Mucosa of descending colon (tissue), 3 donors: Measurements from ENCODE around the gene RBP4. TPM values are rescaled to one million over a fixed set of nuclear protein-coding genes. Genes with fewer than 3 reads are reported as not detected.

Source experiments
- ATAC-seq: fragments of 200-7000 bp; cut with Tn5 transposase; one replicate; pipeline ENCODE4 v1.9.1; 2020; ENCODE audit warnings: mild to moderate bottlenecking, moderate library complexity
- DNase-seq, 3 donors: peaks; one replicate each; pipeline ENCODE4 v3.0.0-alpha.2; 2020
- H3K36me3 ChIP-seq: fragments of 200-600 bp; one replicate; pipeline ENCODE4 v1.8.0; 2021; ENCODE audit warnings: low read depth, mild to moderate bottlenecking
- H3K4me1 ChIP-seq: fragments of 200-600 bp; one replicate; pipeline ENCODE4 v1.8.0; 2021; ENCODE audit warnings: low read depth, mild to moderate bottlenecking
- H3K4me3 ChIP-seq: fragments of 200-600 bp; one replicate; pipeline ENCODE4 v1.8.0; 2021; ENCODE audit warnings: mild to moderate bottlenecking
- H3K9me3 ChIP-seq: fragments of 200-600 bp; one replicate; pipeline ENCODE4 v1.8.0; 2021; ENCODE audit warnings: mild to moderate bottlenecking
- CTCF ChIP-seq: fragments of 200-600 bp; IDR thresholded peaks from one replicate; pipeline ENCODE4 v1.8.0; 2022; ENCODE audit warnings: antibody characterized with exemption, mild to moderate bottlenecking
- intact Hi-C, 2 donors: fragments of 100-400 bp; cut with DNase I in 1 of 2; cut with micrococcal nuclease in 1 of 2; formaldehyde crosslinking; loops; one replicate each; pipeline versions ENCODE4 v1.11.0 to v1.11.1; 2022; cut with DNase I, micrococcal nuclease
- total RNA-seq, 3 donors: library from RNA; stranded (reverse); fragmentation: NEBNext Ultra II Directional in 2 of 3; extraction: Animal tissue kit (Norgen Biotek cat#: 25700) in 2 of 3; gene quantifications; one replicate each; pipeline versions ENCODE4 v1.2.1 to v1.2.4, GENCODE V29; 2021 to 2023
- donor health status: DM: no; HTN: no; CAD: no; lungs with moderate emphysema.
- donor health status: DM: no; HTN: no; CAD: no.
- donor health status: DM: no; HTN: yes; CAD: no.

RBP4 gene
- total RNA-seq, 3 donors from 2014 or later, result 5.2 to 7.0 (median 6.6) TPM

DNA sequence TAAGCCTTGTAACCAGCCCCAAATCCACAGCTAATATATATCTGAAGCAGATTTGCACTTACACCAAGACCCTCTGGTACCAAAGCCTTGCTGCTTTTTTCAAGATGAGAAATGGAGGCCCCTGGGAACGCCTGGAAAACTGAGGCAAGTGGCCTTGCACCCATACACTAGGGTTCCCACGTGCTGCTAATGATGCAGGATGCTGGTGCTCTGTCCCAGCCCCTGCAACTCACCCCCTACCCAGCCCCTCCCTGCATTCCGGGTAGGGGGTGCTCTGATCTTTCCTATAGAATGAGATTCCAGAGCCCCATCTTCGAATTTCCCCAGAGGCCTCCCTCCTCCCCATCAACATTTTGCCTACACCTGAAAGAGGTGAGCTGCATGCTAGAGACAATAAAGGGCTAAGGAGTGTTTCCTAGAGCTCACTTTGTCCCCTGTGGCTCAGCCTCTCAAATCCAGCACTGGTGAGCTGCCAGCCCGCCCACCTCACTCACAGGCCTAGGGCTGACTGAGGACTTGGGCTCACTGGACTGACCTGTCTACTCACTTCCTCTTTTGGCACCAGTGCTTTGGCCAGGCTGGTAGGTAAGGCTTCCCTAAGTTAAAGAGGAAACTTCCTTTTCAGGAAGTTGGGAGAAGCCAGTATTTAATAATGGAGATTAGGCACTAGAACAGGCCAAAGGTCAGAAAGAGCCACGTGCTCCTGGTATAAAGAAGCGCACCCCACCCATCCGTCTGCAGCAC, 9.8 kb downstream of the RBP4 start:
- no peaks in the 10 kb centered on the region for H3K9me3 ChIP-seq
- DNase-seq (peak; percentile 61 to 81 (median 67)), ATAC-seq (peak; percentile 94)
- no peak overlapping the region for H3K4me3 ChIP-seq
- no peak for TF ChIP-seq CTCF
- peaks cover 12% of the 10 kb centered on the region for H3K4me1 ChIP-seq
- H3K36me3 ChIP-seq, result no peaks in the 10 kb centered on the region
- intact Hi-C loops, result no loop called here

- TF ChIP-seq CTCF, result no peak
- Histone ChIP-seq H3K4me3 (no peak overlapping the region), H3K36me3 (no peaks in the 10 kb centered on the region), H3K4me1 (peaks cover 12% of the 10 kb centered on the region), H3K9me3 (no peaks in the 10 kb centered on the region)
- intact Hi-C loops, result no loop called here
- no peak for DNase-seq
- no peak for ATAC-seq
Measured at GRCh38 chr10:93590638-93591037, 10.4 kb downstream of the RBP4 start.

GRCh38 chr10:93589648-93590562, 11.1 kb downstream of the RBP4 start:
- H3K9me3 ChIP-seq, result no peaks in the 10 kb centered on the region
- H3K4me3 ChIP-seq, result no peak overlapping the region
- no peak for ATAC-seq
- no peak for TF ChIP-seq CTCF
- H3K4me1 ChIP-seq, result peaks cover 12% of the 10 kb centered on the region
- intact Hi-C loops, result no loop called here
- no peaks in the 10 kb centered on the region for H3K36me3 ChIP-seq
- DNase-seq, result no peak

DNA sequence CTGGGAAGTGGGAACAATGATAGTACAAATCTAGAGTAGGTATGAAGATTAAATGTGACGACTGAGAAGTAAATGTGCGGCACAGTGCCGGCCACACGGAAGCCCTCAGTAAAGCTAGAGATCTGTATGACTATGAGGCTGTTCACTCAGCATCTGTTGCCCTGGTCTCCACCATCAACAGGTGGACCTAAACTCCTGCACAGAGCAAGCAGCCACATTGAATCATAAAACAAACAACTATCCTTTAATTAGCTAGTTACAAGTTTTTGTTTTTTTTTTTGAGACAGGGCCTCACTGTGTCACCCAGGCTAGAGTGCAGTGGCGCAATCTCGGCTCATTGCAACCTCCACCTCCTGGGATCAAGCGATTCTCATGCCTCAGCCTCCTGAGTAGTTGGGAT, 16.6 kb downstream of the RBP4 start:
- TF ChIP-seq CTCF, result no peak
- Histone ChIP-seq H3K9me3 (no peaks in the 10 kb centered on the region), H3K4me1 (no peaks in the 10 kb centered on the region), H3K4me3 (no peak overlapping the region), H3K36me3 (no peaks in the 10 kb centered on the region)
- intact Hi-C loops, result no loop called here
- ATAC-seq (peak; percentile 19), DNase-seq (no peak)

- Histone ChIP-seq H3K4me1 (peaks cover 14% of the 10 kb centered on the region), H3K9me3 (no peaks in the 10 kb centered on the region), H3K4me3 (no peak overlapping the region), H3K36me3 (no peaks in the 10 kb centered on the region)
- ATAC-seq (no peak), DNase-seq (no peak)
- TF ChIP-seq CTCF, result no peak
- intact Hi-C loops, result no loop called here
Measured at GRCh38 chr10:93580828-93581227, 20.2 kb downstream of the RBP4 start.
